ENCODE results near the gene SUCO. TPM values are rescaled to one million over a fixed set of nuclear protein-coding genes. Genes with fewer than 3 reads are reported as not detected.
A peak's percentile ranks its signal among the peaks of the same experiment; 100 is the strongest.

The SUCO gene
- polyA plus RNA-seq (2011; rRNA removed) (17.7 and 21.8 TPM in 2 replicates), polyA plus RNA-seq (2017; fragmentation: RNase III; extraction: RNeasy Plus Mini Kit Qiagen cat#74134 plus additional on column Dnase treatment) (10.0 to 10.6 TPM (median 10.3 TPM) in 3 replicates), polyA minus RNA-seq (2011; rRNA and poly(A)+ RNA removed) (11.4 and 12.4 TPM in 2 replicates)
- 2.0 and 2.1 TPM in 2 replicates for polyA plus RNA-seq (2012; cell fraction: cytosol; rRNA removed)
- 2.1 and 2.8 TPM in 2 replicates for polyA plus RNA-seq (2012; cell fraction: nucleus; rRNA removed)

GRCh38 chr1:172532700-172533512, at the start of gene SUCO:
Gene SUCO, plus strand, starts transcription at chr1:172533150. Its CDS starts 286 bp downstream, at chr1:172533436.
- Histone ChIP-seq H3K4me1 (peaks cover 33% of the 10 kb centered on the region), H3K27ac (peak within 1 kb of the TSS; percentile 95 to 96), H3K4me3 (peak within 1 kb of the TSS; percentile 75), H3K9me3 (no peaks in the 10 kb centered on the region), H3K4me2 (peak within 1 kb of the TSS; percentile 93)
- DNase-seq (ENCODE audit: low read depth in 1 of 2, low spot score in 1 of 2) (peak; percentile 91 to 99), FAIRE-seq (peak; percentile 7), ATAC-seq (peak; percentile 94 to 96)
- 2% methylated on average over 33 of the region's 74 CpGs for WGBS (ENCODE audit: missing lambda C conversion rate)
- ChIA-PET POLR2A (interaction anchor here (0.6 to 2.7 kb wide), 24 partner anchors 8 to 187 kb away, joined by 3 to 36 read pairs (median 4); no protein-coding TSS in a partner anchor), CTCF (interaction anchor here (0.7 to 1.8 kb wide), 4 partner anchors 10 to 89 kb away, joined by 3 to 13 read pairs (median 5); partner anchors contain the start of gene PIGC)
- TF ChIP-seq ZSCAN20 (CRISPR knock-in tag; IDR thresholded peaks at IDR 0.05) (no peak), USF2 (IDR thresholded peaks at IDR 0.05) (no peak), TFCP2L1 (CRISPR knock-in tag; IDR thresholded peaks at IDR 0.05) (no peak; the same call in 1 of the 2 replicates), POLR2A (IDR thresholded peaks at IDR 0.05; ENCODE audit: low read length) (peak; percentile 78), RARB (CRISPR knock-in tag; IDR thresholded peaks at IDR 0.05) (no peak), FOSL2 (IDR thresholded peaks at IDR 0.05) (no peak), FOSL2 (CRISPR knock-in tag; IDR thresholded peaks at IDR 0.05) (no peak), NR3C1 (IDR thresholded peaks at IDR 0.05) (no peak), REST (IDR thresholded peaks at IDR 0.05) (0 out of 2 replicates have a peak, but pooled peaks have one; percentile 36), TP53 (CRISPR knock-in tag; IDR thresholded peaks at IDR 0.05) (peak; percentile 56; the same call in 1 of the 2 replicates), CTCF (IDR thresholded peaks at IDR 0.05) (no peak), MAZ (IDR thresholded peaks at IDR 0.05; ENCODE audit: borderline replicate concordance, low read depth, low read length) (no peak), ZFP36 (IDR thresholded peaks at IDR 0.05; ENCODE audit: borderline replicate concordance, partially characterized antibody) (no peak), SMC3 (IDR thresholded peaks at IDR 0.05) (peak; percentile 30; the same call in 2 of the 3 replicates), EP300 (IDR thresholded peaks at IDR 0.05) (no peak), ZNF302 (CRISPR knock-in tag; IDR thresholded peaks at IDR 0.05) (no peak), FOSB (CRISPR knock-in tag; IDR thresholded peaks at IDR 0.05) (no peak), ZC3H11A (IDR thresholded peaks at IDR 0.05) (no peak), CEBPB (IDR thresholded peaks at IDR 0.05) (no peak), RNF2 (IDR thresholded peaks at IDR 0.05; ENCODE audit: borderline replicate concordance, low read depth) (no peak), PHF8 (IDR thresholded peaks at IDR 0.05; ENCODE audit: borderline replicate concordance, low read depth) (peak; percentile 99), KDM5A (IDR thresholded peaks at IDR 0.05) (0 out of 2 replicates have a peak, but pooled peaks have one; percentile 11), CHD2 (IDR thresholded peaks at IDR 0.05; ENCODE audit: low read length, partially characterized antibody) (no peak), MAFK (IDR thresholded peaks at IDR 0.05; ENCODE audit: partially characterized antibody) (no peak), CBX8 (IDR thresholded peaks at IDR 0.05) (no peak), FOXS1 (CRISPR knock-in tag; IDR thresholded peaks at IDR 0.05) (no peak), MAX (IDR thresholded peaks at IDR 0.05) (peak; percentile 45; the same call in 1 of the 2 replicates)
- TF ChIP-seq, protein P1, sequence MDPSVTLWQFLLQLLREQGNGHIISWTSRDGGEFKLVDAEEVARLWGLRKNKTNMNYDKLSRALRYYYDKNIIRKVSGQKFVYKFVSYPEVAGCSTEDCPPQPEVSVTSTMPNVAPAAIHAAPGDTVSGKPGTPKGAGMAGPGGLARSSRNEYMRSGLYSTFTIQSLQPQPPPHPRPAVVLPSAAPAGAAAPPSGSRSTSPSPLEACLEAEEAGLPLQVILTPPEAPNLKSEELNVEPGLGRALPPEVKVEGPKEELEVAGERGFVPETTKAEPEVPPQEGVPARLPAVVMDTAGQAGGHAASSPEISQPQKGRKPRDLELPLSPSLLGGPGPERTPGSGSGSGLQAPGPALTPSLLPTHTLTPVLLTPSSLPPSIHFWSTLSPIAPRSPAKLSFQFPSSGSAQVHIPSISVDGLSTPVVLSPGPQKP (IDR thresholded peaks at IDR 0.05; ENCODE audit: low read depth, low read length), result no peak
- TF ChIP-seq, protein P2, sequence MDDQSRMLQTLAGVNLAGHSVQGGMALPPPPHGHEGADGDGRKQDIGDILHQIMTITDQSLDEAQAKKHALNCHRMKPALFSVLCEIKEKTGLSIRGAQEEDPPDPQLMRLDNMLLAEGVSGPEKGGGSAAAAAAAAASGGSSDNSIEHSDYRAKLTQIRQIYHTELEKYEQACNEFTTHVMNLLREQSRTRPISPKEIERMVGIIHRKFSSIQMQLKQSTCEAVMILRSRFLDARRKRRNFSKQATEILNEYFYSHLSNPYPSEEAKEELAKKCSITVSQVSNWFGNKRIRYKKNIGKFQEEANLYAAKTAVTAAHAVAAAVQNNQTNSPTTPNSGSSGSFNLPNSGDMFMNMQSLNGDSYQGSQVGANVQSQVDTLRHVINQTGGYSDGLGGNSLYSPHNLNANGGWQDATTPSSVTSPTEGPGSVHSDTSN (IDR thresholded peaks at IDR 0.05), result no peak
- TF ChIP-seq, protein P3, sequence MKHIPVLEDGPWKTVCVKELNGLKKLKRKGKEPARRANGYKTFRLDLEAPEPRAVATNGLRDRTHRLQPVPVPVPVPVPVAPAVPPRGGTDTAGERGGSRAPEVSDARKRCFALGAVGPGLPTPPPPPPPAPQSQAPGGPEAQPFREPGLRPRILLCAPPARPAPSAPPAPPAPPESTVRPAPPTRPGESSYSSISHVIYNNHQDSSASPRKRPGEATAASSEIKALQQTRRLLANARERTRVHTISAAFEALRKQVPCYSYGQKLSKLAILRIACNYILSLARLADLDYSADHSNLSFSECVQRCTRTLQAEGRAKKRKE (CRISPR knock-in tag; IDR thresholded peaks at IDR 0.05; ENCODE audit: low read depth), result no peak

Data from A549 (cell line).